GM18870 (cell line): ENCODE measurements around the gene C2orf49.

Experiments used
- ATAC-seq: cut with Tn5 transposase; IDR thresholded peaks from one replicate; pipeline ENCODE4 v1.9.1; 2021; ENCODE audit warnings: moderate library complexity; ENCODE audit not compliant: unreplicated experiment

Gene C2orf49

GRCh38 chr2:105358593-105358992 is 21.3 kb downstream of the C2orf49 start:
- no peak for ATAC-seq

- ATAC-seq = no peak
These were observed 24.0 kb downstream of the C2orf49 start for GRCh38 chr2:105361102-105361889.

GRCh38 chr2:105362862-105363591 is 25.7 kb downstream of the C2orf49 start:
- no peak for ATAC-seq

DNA sequence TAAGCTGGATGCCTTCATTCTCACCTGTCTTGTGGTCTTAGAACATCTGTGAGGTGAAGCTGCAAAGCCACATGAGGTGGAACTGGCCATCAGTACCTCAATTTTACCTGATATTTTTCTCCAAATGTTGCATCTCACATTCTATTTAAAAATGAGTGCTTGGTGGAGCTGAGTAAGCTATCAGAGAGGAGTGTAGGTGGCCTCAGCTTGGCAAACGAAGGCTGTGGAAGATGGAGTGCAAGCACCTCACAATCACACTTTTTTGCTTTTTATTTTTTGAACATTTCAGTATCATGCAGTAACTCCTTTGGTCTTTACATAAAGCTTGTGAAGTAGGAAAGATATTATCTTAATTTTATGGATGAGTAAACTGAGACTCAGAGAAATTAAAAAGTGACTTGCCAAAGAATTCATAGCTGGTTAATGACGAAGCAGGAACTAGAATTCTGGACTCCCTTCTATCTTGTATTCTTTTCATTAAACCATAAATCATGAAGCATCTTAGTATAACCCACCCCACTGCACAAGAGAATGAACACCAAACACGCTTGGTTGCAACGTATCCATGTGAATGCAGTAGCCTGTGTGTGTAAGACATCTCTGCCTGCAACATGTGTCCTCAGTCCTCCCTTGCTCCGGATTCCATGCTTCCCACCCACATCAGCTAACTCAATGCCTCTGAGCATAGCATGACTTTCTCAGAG is 27.2 kb downstream of the C2orf49 start:
- no peak for ATAC-seq

DNA sequence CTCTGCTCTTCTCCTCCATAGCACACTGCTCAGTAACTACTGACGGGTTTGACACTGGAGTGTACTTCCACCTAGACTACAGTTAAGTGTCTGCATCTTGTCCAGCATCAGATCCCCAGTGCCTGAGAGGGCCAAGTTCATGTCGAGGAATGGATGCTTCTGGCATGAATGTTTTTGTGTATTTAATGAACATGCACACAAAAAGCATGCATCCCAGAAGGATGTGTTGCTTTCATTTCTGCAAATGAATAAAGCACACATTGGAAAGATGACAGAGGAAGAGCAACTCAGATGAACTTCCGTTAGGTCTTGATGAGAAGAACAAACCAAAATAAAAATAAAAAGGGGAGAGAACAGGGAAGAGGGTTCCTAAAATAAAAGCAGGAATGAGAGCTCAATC is 27.9 kb downstream of the C2orf49 start:
- ATAC-seq = no peak

DNA sequence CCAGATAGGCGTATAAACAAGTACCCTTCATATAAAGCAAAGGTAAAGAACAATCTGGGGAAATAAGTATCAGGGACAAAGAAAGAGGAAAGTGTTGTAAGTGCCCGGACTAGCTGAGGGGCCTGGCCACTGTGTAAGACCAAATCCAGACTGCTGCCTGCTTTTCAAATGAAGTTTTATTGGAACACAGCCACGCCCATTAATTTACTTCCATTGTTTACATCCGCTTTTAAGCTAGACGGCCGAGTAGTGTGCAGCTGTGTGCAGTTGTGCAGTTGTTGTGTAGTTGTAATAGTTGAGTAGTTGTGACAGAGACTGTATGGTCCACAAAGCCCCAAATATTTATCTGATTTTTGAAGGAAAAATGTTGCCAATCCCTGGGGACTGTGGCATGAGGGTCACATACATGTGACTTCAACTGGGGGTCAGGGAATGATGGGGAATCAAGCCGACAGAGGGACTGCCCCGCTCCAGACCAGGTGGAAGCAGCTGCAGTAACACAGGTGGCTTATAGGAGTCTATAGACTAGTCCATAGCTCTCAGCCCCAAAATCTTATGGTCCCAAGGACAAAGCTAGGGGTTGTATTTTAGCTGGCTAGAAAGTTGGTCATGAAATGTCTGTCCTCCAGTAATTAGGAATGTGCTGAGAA is 31.5 kb downstream of the C2orf49 start:
- no peak for ATAC-seq

DNA sequence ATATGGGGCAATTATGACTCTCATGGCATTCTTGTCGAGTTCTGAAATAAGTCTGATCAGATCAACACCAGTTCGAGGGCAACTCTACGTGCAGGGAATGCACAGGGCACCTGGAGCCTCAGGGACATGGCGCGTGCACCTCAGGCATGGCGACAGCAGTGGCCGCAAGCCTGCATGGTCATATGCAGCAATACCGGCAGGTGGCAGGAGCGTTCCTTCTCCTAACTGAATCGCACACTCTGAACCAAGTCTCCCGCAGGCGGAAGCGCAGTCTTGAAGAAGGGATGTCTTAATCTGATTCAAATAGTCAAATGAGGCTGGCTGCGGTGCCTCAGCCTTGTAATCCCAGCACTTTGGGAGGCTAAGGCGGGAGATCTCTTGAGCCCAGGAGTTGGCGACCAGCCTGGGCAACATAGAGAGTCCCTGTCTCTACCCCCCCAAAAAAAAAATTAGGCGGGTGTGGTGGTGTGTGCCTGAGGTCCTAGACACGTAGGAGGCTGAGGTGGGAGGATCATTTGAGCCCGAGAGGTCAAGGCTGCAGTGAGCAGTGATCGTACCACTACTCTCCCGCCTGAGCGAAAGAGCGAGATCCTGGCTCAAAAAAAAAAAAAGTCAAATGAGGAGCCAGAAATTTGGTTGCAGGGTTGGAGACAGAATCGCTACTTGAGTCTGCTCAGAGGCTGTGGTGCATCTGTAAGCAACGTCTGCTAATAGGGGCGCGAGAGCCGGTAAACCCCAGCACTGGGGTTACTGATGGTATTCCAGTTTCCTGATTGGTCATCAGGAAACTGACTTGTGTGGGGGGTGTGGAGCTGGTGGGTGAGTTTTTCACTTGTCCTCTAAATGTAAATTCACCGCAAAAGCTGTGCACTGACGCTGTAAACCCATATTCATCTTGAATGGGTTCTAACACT is 32.7 kb downstream of the C2orf49 start:
- ATAC-seq = peak; percentile 86

- ATAC-seq = no peak
These were observed 33.8 kb downstream of the C2orf49 start for GRCh38 chr2:105371156-105371555.

DNA sequence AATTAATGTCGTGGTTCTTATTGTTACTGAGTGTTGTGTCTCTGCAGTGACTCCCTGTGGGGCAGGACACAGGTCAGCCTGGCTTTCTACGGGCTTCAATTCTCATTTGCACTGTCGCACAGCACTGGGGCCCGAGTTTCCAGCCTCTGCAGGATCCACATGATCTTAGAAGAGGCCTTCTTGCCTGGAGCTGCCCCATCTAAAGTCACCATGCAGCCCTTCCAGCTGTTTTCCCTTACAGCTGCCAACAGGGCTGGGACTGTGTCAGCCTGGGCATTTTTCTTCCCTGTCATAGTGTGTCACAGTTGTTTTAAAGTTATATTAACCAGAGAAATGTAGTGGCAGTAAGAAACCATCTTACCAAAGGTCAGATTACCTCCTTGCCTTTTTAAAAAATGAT is 34.5 kb downstream of the C2orf49 start:
- ATAC-seq = no peak

- ATAC-seq = no peak
These were observed 36.0 kb downstream of the C2orf49 start for GRCh38 chr2:105373344-105373781.

DNA sequence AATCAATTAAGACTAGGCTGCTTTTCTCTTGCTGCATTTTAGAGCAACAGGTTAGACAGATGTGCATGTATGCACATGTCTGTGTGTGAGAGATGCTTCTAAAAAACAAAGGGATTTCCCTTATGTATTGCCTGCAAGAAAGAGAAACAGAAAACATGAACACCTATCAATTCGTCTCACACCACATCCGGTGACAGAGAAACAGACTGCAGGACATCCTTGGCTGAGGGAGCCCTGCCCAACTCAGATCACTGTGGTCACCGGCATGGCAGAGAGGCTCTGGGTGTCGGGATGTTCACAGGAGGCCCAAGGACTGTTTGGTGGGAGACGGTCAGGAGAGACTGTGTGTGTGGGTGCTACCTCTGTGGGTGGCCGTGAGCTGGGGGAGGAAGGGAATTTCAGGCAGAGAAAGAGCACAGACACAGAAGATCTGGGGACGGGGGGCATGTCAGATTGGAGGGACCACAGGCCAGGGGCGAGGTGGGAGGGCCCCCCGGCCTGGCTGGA is 36.6 kb downstream of the C2orf49 start:
- ATAC-seq = peak; percentile 97

DNA sequence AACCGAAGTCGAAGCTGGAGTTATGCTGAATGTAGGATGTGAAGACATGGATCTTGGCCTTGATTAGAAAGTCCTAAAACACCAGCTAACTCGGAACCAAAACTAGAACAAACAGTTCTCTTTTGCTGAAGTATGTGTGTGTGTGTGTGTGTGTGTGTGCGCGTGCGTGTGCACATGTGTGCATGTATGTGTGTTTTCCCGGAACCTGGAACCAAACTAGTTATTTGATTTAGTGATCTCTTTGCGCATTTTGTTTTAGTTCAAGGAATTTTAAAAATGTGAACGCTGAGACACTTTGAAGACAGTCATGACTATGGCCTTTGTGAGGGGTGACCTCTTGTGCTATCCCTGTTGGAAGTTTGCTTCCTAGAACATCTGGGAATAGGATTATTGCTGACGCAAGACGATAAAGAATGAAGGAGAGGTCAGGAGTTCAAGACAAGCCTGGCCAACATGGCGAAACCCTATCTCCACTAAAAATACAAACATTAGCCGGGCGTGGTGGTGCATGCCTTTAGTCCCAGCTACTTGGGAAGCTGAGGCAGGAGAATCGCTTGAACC is 37.7 kb downstream of the C2orf49 start:
- ATAC-seq = no peak

DNA sequence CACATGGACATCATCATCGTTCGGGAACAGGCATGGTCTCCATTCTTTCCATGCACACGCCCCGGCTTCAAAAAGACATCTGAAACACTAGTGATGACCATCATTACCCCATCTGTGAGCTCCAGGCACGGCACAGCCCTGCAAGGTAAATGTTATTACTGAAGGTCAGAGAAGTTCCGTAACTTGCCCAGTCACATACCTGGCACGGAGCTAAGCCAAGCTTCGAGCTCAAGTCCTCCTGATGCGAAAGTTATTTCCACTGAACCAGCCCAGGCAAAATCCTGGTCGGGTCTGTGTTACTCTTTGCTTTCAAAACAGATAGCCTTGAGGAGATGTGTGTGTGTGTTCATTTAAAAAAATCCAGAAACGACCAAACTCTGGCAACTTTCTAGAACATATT is 38.7 kb downstream of the C2orf49 start:
- ATAC-seq = no peak

GRCh38 chr2:105376789-105377240 is 39.5 kb downstream of the C2orf49 start:
- ATAC-seq = no peak

- no peak for ATAC-seq
These were observed 40.5 kb downstream of the C2orf49 start for GRCh38 chr2:105377871-105378270.

DNA sequence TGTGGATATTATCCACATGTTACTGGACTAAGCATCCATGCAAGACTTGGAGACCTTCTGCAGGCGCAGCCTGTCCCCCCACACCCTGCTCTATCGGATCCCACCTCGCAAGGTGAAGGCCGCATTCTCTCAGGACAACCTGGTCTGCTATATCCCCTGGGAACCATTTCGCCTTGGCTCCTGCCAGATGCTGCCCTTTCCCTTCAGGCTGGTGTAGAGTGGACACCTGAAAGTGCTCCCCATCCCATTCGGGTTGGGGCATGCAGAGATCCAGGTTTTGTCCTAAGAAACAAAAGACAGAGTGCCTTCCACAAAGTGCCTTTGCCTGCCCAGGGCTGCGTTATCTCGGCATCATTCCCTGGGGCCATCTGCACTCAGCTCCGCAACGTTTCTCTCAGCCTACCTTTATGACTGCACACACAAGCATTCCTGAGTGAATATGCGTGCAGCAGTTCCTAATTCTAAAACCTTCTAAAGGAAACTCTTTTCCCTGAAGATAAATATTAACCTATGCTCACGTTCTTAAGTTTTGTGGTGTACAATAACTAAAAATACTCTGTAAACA is 41.0 kb downstream of the C2orf49 start:
- no peak for ATAC-seq

DNA sequence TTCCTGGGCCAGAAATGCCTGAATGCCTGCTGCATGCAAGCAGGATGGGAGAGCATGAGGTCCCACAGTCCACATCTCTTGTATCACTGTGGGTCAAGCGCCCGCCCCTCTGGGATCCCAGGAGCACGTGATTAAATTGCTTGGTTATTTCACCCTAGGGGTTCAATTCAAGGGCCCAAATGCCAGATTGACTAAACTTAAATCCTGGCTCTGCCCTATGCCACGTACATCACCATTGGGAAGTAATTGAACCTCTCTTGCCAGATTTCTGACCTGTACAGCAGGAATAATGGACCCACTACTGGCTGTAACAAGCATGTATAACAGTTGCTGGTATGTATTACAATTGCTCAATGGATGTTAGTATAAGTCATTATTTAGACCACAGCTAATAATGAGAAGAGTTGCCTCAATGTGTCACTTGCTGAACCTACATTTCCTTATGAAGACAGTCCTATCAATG is 41.6 kb downstream of the C2orf49 start:
- no peak for ATAC-seq

GRCh38 chr2:105379741-105380186 is 42.4 kb downstream of the C2orf49 start:
- no peak for ATAC-seq
